Fibroblast of skin of left biceps (primary cell): ENCODE results near the gene MGARP.
"Not testable (repeated sequence)": the region's sequence is repeated elsewhere in the genome, so short reads cannot be mapped to it uniquely, and the experiment has no call there.

ENCODE experiments used
- DNase-seq, 2 experiments: peaks; one replicate each; pipeline ENCODE4 v3.0.0-alpha.2; 2013; ENCODE audit warnings: low read depth in 2 of 2

MGARP gene

DNA sequence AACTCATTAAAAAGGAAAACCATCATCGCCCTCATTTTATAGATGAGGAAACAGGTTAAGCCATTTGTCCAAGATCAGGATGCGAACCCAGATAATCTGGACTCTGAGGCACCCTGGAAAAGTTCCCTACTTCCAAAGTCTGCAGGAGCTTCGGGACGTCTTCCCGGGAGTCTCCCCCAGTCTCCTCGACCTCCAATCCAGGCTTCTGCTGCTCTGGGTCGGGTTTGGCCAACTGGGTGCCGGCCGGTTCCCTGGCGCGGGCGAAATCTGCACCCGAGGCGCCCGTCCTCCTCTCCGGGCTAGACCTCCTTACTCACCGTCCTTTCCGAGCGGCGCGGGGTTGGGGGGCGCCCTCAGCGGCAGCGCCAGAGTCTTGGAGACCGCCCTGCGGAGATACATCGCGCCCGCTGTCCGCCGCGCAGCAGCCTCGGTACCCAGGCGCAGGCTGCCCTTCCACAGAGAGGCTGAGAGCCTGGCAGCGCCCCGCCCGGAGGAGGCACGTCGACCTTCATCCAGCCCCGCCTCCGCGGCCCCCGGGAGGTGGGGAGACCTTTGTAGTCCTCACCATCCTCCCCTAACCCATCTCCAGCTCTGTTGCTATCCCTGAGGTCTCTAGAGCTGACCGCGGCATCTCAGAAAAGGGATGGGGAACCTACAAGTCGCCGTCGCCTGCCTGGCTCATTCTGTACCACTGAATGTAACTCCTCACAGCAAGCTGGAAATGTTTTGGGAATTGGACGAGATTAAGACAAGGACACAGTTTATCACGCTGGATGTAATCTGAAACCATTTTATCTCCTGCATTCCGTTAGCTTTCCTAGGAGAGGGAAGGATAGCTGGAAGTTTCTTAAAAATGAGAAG lies at the start of gene MGARP:
MGARP (minus strand) TSS at position 466 of the 861 bp plus-strand sequence; CDS start at position 399, 67 bp downstream.
- DNase-seq = no peak

DNA sequence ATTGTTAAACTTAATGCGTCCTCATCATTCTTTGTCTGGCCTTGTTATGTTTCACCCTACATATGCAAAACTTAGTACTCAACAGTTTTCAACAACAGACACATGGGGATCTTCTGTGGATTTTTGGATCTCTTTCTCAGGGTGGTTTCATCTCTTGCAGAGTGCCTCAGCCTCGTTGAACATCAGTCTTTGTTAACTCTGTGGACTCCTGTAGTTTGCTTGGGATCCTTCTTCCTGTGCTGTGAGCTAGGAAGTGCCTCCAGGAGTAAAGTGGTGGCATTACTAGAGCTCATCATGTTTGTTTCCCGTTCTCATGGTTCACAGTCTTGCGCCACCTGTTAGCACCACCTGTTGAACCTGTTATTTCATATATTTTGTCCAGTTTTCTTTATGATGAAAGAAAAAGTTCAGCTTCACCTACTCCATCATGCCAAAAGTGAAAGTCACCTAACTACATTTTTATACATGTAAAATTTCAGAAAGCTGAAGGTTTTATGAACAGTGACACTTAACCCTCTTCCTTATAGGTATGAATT lies 49.7 kb upstream of the MGARP start:
- no peak for DNase-seq

- DNase-seq = no peak
These were observed 44.6 kb upstream of the MGARP start for GRCh38 chr4:139324620-139325019.

DNA sequence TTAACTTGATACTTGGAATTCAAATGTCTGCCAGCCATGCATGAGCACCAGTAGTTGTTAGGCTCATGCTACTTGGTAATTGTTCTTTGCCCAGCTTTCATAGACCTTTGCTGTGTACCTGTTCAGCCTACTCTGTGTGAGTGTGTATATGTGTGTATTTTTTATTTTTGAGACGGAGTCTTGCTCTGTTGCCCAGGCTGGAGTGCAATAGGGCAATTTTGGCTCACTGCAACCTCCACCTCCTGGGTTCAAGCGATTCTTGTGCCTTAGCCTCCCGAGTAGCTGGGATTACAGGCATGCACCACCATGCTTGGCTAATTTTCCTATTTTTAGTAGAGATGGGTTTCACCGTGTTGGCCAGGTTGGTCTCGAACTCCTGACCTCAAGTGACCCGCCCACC lies 42.5 kb upstream of the MGARP start:
- DNase-seq = not testable (repeated sequence)

DNA sequence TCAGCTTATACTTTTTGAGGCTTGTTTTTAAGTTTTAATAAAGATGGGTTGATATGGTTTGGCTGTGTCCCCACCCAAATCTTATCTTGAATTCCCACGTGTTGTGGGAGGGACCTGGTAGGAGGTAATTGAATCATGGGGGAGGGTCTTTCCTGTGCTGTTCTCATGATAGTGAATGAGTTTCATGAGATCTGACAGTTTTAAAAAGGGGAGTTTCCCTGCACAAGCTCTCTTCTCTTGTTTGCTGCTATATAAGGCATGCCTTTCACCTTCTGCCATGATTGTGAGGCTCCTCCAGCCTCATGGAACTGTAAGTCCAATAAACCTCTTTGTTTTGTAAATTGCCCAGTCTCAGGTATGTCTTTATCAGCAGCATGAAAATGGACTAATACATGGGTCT lies 42.0 kb upstream of the MGARP start:
- DNase-seq = not testable (repeated sequence)

- DNase-seq = no peak
These were observed 39.5 kb upstream of the MGARP start for GRCh38 chr4:139319571-139319970.

DNA sequence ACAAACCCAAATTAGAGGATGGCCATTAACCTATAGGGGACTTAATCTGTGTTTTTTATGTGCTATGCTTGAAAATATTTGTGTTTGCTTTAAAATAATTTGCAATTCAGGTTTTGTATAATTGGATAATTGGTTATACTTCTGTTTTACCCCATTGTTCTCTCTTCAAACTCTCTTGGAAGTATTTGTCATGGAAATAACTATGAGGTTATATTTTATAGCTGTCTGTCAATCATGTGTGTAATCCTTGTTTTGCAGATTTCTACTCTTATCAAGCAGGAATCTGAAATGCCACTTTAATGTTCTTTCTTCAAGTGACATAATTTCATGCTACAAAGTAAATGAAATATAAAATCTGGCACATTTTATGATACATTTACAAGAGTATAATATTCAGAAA lies 37.6 kb upstream of the MGARP start:
- no peak for DNase-seq

- DNase-seq = no peak
These were observed 36.7 kb upstream of the MGARP start for GRCh38 chr4:139316733-139317132.

DNA sequence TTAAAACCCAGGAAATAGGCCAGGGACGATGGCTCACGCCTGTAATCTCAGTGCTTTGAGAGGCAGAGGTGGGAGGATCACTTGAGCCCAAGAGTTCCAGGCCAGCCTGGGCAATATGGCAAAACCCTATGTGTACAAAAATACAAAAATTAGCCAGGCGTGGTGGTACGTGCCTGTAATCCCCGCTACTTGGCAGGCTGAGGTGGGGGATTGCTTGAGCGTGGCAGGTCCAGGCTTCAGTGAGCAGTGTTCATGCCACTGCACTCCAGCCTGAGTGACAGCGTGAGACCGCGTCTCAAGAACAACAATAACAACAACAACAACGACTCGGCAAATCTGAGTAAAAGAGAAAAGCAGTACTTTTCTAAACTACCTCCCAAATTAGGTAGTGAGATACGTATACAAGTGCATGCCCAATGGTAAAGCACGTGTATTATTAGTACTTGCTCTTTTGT lies 35.2 kb upstream of the MGARP start:
- no peak for DNase-seq

- DNase-seq = no peak
These were observed 34.2 kb upstream of the MGARP start for GRCh38 chr4:139314047-139314800.

GRCh38 chr4:139313414-139313813 lies 33.4 kb upstream of the MGARP start:
- not testable (repeated sequence) for DNase-seq

GRCh38 chr4:139312552-139313332 lies 32.7 kb upstream of the MGARP start:
- no peak for DNase-seq

GRCh38 chr4:139311909-139312308 lies 31.9 kb upstream of the MGARP start:
- no peak for DNase-seq

- DNase-seq = no peak
These were observed 24.9 kb upstream of the MGARP start for GRCh38 chr4:139304920-139305319.

DNA sequence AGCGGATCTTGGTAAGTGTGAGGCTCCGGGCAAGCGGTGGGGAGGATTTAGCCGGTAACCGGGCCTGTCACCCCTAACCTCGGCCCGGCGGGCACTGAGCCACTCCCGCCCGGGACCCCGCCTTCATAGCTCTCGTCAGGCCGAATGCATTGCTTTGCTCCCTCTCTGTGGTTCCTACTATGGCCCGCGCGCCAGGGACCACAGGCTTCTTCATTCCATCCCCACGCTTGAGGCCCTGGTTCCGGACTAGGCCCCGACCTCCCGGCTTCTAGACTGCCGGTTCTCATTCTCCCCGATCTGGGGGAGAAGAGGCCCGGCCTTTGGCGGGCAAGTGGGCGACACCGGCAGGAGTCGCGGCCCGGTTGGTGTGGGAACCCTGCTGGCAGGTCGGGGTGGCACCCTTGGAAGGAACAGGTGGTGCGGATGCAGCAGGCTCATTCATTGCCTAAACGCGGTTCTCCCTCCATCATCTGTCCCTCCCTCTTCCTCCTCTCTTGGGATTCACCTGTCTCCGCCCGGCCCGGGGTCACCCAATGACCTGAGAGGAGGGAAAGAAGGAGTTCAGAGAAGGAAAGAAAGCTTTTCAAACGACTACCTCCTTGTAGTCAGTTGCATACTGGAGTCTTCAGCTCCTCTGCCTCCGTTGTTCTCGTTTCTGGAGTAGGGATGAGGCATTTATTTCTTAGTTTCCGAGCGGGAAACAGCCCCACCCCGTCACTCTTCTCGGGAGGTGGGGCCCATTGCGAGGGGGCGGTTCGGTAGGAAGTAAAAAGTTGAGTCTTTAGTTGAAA lies 22.0 kb upstream of the MGARP start, which contains the start of gene NDUFC1:
NDUFC1 (minus strand) TSS at position 657 of the 791 bp plus-strand sequence. CDS start 6,679 bp downstream, outside the sequence.
- DNase-seq = no peak

- DNase-seq = peak; percentile 92
These were observed 21.2 kb upstream of the MGARP start, which contains the start of gene NAA15 for GRCh38 chr4:139301113-139301820. Gene NAA15 (plus strand): TSS chr4:139301505. CDS start chr4:139301778, 273 bp downstream.

DNA sequence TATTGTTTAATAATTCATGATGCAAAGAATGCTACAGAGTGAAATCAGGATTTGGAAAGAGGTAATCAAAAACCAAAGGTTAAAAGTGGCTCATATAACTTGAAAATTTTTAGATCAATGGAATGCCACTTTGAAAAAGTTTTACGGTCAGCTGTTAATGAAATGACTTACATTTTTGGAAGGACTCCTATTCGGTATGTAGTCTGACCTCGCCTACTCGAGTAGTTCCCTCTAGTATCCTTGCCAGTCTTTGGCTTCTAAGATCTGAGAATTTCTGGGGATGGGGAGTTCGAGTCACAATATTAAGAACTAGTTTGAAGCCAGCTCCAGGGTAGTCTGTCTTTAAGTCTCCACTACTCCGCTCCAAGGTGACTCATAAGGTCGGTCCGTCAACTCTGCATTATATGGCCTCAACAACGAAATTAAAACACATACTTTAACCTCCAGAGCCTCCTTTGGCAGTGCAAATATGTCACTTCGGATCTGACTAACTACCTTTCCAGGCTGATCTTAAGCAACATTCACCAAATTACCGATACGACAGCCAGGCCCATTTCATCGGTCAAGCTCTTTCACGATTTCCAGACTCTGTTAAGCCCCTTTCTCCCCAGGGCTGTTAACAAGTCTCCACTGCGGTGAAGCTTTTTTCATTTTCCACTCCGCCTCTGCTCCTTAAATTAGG lies 20.5 kb upstream of the MGARP start:
- no peak for DNase-seq

- DNase-seq = no peak
These were observed 19.5 kb upstream of the MGARP start for GRCh38 chr4:139299536-139299935.

- DNase-seq = no peak
These were observed 17.0 kb upstream of the MGARP start for GRCh38 chr4:139297001-139297410.
